ENCODE measurements around the gene SMYD4.

DNA sequence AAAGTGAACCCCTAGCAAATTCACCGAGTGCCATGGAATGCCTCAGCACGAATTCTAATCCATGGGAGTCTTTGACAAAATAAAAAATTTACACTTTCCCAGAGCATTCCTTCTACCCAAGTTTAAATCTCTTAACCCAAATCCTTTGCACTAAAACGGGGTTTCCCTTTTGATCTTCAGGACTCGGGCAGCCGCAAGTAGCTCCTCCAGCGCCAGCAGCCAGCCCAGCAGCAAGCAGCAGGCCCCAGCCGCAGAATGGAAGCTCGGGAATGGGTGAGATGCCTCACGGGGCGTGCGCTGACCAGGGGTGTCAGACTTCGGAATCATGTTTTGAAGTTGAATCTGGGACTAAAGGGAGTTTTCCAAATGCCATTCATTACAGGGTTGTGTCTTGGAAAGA, 42.6 kb upstream of the SMYD4 start:
- TF ChIP-seq POLR2AphosphoS5 (IDR thresholded peaks at IDR 0.05; ENCODE audit: insufficient read depth in 1 of 2, low read depth in 1 of 2): no peak
- TF ChIP-seq CTCF (IDR thresholded peaks at IDR 0.05): no peak
